Retinal pigment epithelial cell (primary cell): ENCODE measurements around the gene SIRT2.

Experiments
- DNase-seq: peaks from one replicate; pipeline ENCODE4 v3.0.0-alpha.2; 2010; ENCODE audit warnings: low read depth
- H3K4me3 ChIP-seq: 2 replicates; pipeline ENCODE4 v1.5.1; 2011; ENCODE audit warnings: mild to moderate bottlenecking, low read length, control low read depth, moderate library complexity
- TF ChIP-seq, protein P1 (sequence below): conservative IDR thresholded peaks from 2 replicates; pipeline ENCODE4 v1.5.1; 2011; ENCODE audit warnings: low read depth, low read length, control low read depth, inconsistent platforms

SIRT2 gene

DNA sequence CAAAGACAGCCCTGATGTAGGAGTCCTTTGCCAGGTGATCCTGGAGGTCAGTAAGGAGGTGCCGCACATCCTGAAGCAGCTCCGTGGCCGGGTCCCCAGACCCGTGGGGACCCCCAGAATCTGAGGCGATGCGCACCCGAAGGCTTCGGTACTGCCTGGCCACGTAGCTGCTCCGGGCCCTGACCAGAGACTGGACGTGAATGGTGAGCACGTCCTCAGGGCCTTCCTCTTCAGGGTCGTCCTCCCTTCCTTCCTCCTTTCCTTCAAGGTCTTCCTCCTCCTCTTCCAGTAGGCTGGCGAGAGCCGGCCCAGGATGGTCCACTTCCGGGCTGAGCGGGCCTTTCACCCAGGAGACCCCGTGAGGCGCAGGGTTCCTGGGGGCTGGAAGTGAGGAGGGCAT lies 28.8 kb downstream of the SIRT2 start:
- no peak overlapping the region for H3K4me3 ChIP-seq
- TF ChIP-seq, protein P1, sequence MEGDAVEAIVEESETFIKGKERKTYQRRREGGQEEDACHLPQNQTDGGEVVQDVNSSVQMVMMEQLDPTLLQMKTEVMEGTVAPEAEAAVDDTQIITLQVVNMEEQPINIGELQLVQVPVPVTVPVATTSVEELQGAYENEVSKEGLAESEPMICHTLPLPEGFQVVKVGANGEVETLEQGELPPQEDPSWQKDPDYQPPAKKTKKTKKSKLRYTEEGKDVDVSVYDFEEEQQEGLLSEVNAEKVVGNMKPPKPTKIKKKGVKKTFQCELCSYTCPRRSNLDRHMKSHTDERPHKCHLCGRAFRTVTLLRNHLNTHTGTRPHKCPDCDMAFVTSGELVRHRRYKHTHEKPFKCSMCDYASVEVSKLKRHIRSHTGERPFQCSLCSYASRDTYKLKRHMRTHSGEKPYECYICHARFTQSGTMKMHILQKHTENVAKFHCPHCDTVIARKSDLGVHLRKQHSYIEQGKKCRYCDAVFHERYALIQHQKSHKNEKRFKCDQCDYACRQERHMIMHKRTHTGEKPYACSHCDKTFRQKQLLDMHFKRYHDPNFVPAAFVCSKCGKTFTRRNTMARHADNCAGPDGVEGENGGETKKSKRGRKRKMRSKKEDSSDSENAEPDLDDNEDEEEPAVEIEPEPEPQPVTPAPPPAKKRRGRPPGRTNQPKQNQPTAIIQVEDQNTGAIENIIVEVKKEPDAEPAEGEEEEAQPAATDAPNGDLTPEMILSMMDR, result no peak
- DNase-seq, result no peak

- DNase-seq, result no peak
- H3K4me3 ChIP-seq, result peak overlapping the region; percentile 48
- TF ChIP-seq, protein P1, result peak; percentile 82
Measured at GRCh38 chr19:38869836-38870607, 29.4 kb downstream of the SIRT2 start.

DNA sequence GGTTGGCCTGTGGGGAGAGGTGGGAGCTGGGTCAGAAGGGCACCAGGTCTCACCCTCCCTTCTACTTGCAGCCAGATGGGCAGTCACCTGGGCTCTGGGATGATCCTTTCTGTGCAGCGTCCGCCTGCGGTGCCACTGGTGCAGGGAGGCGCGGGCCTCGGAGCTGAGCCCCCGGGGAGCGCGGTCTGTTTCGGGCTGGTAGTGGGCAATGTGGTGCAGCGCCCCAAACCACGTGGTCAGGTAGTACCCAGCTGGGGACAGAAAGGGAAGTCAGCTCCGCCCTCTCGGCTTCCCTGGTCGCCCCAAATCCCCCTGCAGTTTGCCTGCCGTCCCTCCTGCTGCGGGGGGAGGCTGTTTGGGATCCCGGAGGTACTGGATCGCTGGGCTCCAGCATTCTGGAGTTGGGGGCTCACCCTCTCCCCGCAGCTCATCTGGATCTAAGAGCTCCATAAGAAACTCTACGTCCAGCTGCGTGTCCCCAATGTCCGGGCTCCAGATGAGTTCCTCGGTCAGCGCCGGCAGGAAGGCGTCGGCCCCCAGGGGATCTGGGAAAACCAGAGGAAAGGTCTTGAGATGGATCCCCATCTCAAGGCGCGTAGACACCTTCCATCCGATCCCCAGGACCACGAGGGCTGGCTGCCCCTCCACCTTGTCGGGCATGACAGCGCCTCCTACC lies 30.1 kb downstream of the SIRT2 start:
- TF ChIP-seq, protein P1, result no peak
- peak overlapping the region; percentile 48 for H3K4me3 ChIP-seq
- DNase-seq, result no peak

- H3K4me3 ChIP-seq, result no peak overlapping the region
- TF ChIP-seq, protein P1, result no peak
- no peak for DNase-seq
Measured at GRCh38 chr19:38868551-38868950, 30.9 kb downstream of the SIRT2 start.

DNA sequence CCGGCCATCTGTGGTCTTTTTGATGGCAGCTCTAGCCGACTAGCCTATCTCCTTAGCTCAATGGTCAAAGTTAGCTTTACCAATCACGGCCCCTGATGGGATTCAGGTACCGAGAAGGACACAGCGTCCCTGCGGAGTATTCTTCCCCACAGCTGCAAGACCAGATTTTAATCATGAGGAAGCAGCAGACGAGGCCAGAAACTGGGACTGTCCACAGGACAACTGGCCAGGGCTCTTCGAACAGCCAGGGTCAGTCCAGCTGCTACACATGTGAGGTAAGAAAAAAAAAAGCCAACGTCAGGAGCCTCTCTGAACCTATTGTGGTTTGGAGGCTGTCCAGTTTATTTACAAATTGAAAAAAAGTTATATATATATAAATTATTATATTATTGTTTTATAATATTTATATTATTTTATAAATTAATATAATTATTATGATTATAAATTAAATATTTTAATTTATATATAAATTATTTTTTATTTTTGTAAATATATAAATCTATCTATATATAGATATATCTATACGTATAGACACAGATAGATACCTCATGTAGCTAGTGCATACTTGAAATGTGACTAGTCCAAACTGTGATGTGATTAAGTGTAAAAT lies 32.1 kb downstream of the SIRT2 start:
- TF ChIP-seq, protein P1, result no peak
- no peak for DNase-seq

DNA sequence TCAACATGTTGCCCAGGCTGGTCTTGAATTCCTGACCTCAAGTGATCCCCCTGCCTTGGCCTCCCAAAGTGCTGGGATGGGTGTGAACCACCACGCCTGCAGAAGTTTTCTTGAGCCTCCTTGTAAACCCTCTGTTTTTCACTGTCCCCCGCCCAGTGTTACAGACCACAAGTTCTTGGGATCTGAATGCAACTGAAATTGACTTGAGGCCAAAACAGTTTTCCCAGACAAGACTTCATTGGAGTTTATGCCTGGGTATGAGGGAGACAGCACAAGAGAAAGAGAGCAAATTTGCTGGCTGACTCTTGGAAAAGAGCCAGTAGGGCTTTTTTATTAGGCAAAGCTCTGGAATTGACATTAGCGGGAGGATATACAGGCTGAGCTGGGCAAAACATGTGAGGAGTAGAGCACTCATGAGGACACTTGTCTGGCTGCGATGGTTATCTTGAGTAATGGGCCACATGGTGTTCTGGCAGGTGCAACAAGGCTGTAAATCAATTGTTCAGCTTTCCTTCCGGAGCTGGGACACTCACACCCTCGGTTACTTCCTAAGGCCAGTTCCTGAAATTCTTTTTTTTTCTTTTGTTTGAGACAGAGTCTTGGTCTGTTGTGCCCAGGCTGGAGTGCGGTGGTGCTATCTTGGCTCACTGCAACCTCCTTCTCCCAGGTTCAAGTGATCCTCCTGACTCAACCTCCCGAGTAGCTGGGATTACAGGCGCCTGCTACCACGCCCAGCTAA lies 36.9 kb downstream of the SIRT2 start:
- DNase-seq, result peak; percentile 64
- no peak overlapping the region for H3K4me3 ChIP-seq
- TF ChIP-seq, protein P1, result no peak

More for the DNA sequence above, 32.1 kb downstream of the SIRT2 start:
- H3K4me3 ChIP-seq, result no peak overlapping the region
